Lung microvascular endothelial cell (primary cell): ENCODE data around the gene CACNA1E. TPM values are rescaled to one million over a fixed set of nuclear protein-coding genes. Genes with fewer than 3 reads are reported as not detected.

Experiments
- DNase-seq, 2 donors: peaks; one replicate each; pipeline versions ENCODE4 v3.0.0 to v3.0.0-alpha.2; 2010; ENCODE audit warnings: low read depth in 2 of 2
- total RNA-seq: library from RNA; depleted of rRNA; stranded (reverse); fragments of >200 nt; gene quantifications from 2 replicates; pipeline ENCODE4 v1.2.1, GENCODE V29; 2014

Gene CACNA1E
- total RNA-seq, 1 donor from 2014 or later, result under 0.01 TPM

GRCh38 chr1:181577475-181577874 is 94.2 kb downstream of the CACNA1E start:
- no peak for DNase-seq

GRCh38 chr1:181583598-181583997 is 100.3 kb downstream of the CACNA1E start:
- DNase-seq, result no peak

- no peak for DNase-seq
Measured at GRCh38 chr1:181587870-181588438, 104.6 kb downstream of the CACNA1E start.

- DNase-seq, result no peak
Measured at GRCh38 chr1:181588631-181589030, 105.3 kb downstream of the CACNA1E start.

GRCh38 chr1:181592255-181592859 is 109.0 kb downstream of the CACNA1E start:
- no peak for DNase-seq

- DNase-seq, result no peak
Measured at GRCh38 chr1:181593042-181593441, 109.7 kb downstream of the CACNA1E start.

GRCh38 chr1:181594553-181594952 is 111.2 kb downstream of the CACNA1E start:
- no peak for DNase-seq

GRCh38 chr1:181595234-181595633 is 111.9 kb downstream of the CACNA1E start:
- no peak for DNase-seq

- DNase-seq, result no peak
Measured at GRCh38 chr1:181601186-181601950, 118.1 kb downstream of the CACNA1E start.

GRCh38 chr1:181603735-181604410 is 120.6 kb downstream of the CACNA1E start:
- DNase-seq, result no peak

- no peak for DNase-seq
Measured at GRCh38 chr1:181604482-181605249, 121.3 kb downstream of the CACNA1E start.

GRCh38 chr1:181607524-181607923 is 124.2 kb downstream of the CACNA1E start:
- no peak for DNase-seq

- DNase-seq, result no peak
Measured at GRCh38 chr1:181608386-181608785, 125.1 kb downstream of the CACNA1E start.

- DNase-seq, result no peak
Measured at GRCh38 chr1:181608948-181609347, 125.6 kb downstream of the CACNA1E start.

- no peak for DNase-seq
Measured at GRCh38 chr1:181612100-181612499, 128.8 kb downstream of the CACNA1E start.

- DNase-seq, result no peak
Measured at GRCh38 chr1:181618559-181618958, 135.2 kb downstream of the CACNA1E start.

GRCh38 chr1:181620183-181620582 is 136.9 kb downstream of the CACNA1E start:
- DNase-seq, result no peak

GRCh38 chr1:181623850-181624249 is 140.5 kb downstream of the CACNA1E start:
- no peak for DNase-seq

- DNase-seq, result no peak
Measured at GRCh38 chr1:181626279-181626938, 143.1 kb downstream of the CACNA1E start.

- no peak for DNase-seq
Measured at GRCh38 chr1:181630398-181630797, 147.1 kb downstream of the CACNA1E start.

- no peak for DNase-seq
Measured at GRCh38 chr1:181630838-181631237, 147.5 kb downstream of the CACNA1E start.
